Measurements from ENCODE around the gene ETFDH. TPM values are rescaled to one million over a fixed set of nuclear protein-coding genes. Genes with fewer than 3 reads are reported as not detected.
"Not testable (repeated sequence)": the region's sequence is repeated elsewhere in the genome, so short reads cannot be mapped to it uniquely, and the experiment has no call there.

Gene ETFDH
- polyA plus RNA-seq (ENCODE audit: insufficient read length in 3 of 3): 10 to 100 TPM; 29.3 to 35.6 (median 31.9) TPM
- long read RNA-seq, donor 1, partial matches to known transcripts: 25 of 48 reads
- long read RNA-seq, donor 1, other reads (novel, unspliced or antisense): 16 of 48 reads
- long read RNA-seq, donor 2, transcript ETFDH-206 (13 exons, 3,282 nt): major isoform, 6 of 37 reads
- long read RNA-seq, donor 2, partial matches to known transcripts: 12 of 37 reads
- long read RNA-seq, donor 2, other reads (novel, unspliced or antisense): 18 of 37 reads
- long read RNA-seq, donor 3, transcript ETFDH-206 (13 exons, 3,282 nt): major isoform, 9 of 91 reads
- long read RNA-seq, donor 3, partial matches to known transcripts: 80 of 91 reads
- long read RNA-seq, donor 3, other reads (novel, unspliced or antisense): 0 of 91 reads
- long read RNA-seq, donor 4, partial matches to known transcripts: 49 of 54 reads
- long read RNA-seq, donor 4, other reads (novel, unspliced or antisense): 0 of 54 reads
- long read RNA-seq, donor 5: 0 reads
- long read RNA-seq, donor 6, partial matches to known transcripts: 87 of 113 reads
- long read RNA-seq, donor 6, other reads (novel, unspliced or antisense): 21 of 113 reads
- long read RNA-seq, donor 7, partial matches to known transcripts: 97 of 101 reads
- long read RNA-seq, donor 7, other reads (novel, unspliced or antisense): 0 of 101 reads
- long read RNA-seq, donor 8: 0 reads
- long read RNA-seq, donor 9, partial matches to known transcripts: 21 of 26 reads
- long read RNA-seq, donor 9, other reads (novel, unspliced or antisense): 0 of 26 reads
- long read RNA-seq, donor 10, partial matches to known transcripts: 34 of 58 reads
- long read RNA-seq, donor 10, other reads (novel, unspliced or antisense): 22 of 58 reads
- long read RNA-seq, donor 11, transcript ETFDH-206 (13 exons, 3,282 nt): major isoform, 6 of 8 reads
- long read RNA-seq, donor 11, partial matches to known transcripts: 0 of 8 reads
- long read RNA-seq, donor 11, other reads (novel, unspliced or antisense): 0 of 8 reads
- long read RNA-seq, donor 12, partial matches to known transcripts: 18 of 21 reads
- long read RNA-seq, donor 12, other reads (novel, unspliced or antisense): 0 of 21 reads
- long read RNA-seq, donor 13: 0 reads
- long read RNA-seq, donor 14, partial matches to known transcripts: 54 of 57 reads
- long read RNA-seq, donor 14, other reads (novel, unspliced or antisense): 0 of 57 reads
- long read RNA-seq, donor 15, partial matches to known transcripts: 0 of 10 reads
- long read RNA-seq, donor 15, other reads (novel, unspliced or antisense): 9 of 10 reads
- long read RNA-seq, donor 16, transcript ETFDH-206 (13 exons, 3,282 nt): major isoform, 8 of 164 reads
- long read RNA-seq, donor 16, partial matches to known transcripts: 89 of 164 reads
- long read RNA-seq, donor 16, other reads (novel, unspliced or antisense): 64 of 164 reads

- DNase-seq (ENCODE audit: extremely low read depth in 1 of 11, low read depth in 9 of 11, low spot score in 4 of 11): peak; percentile 95 to 99 (median 98)
Measured at GRCh38 chr4:158671915-158672806, at the start of gene ETFDH. Gene ETFDH (plus strand): TSS chr4:158672296. CDS start chr4:158672457, 161 bp downstream.

- DNase-seq (ENCODE audit: extremely low read depth in 1 of 11, low read depth in 9 of 11, low spot score in 4 of 11): peak; percentile 4 to 52 (median 30)
Measured at GRCh38 chr4:158624889-158625478, 47.1 kb upstream of the ETFDH start.

DNA sequence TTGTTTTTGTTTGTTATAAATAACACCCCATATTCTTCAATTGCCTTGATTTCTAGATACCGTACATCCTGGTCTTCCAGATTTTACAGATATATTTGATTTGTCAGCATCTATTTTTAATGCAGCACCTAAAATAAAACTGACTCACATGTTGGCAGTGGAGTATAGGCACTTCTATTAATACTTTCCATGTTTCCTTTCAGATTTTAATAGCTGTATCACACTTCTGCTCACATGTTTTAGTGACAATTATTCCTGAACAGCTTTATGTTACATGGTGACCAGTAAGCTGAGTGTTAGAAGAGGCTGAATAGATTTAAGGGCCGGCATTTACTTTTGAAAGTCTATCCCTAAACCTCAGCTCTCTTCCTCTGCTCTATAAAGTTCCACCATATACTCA lies 46.6 kb upstream of the ETFDH start:
- DNase-seq (ENCODE audit: extremely low read depth in 1 of 11, low read depth in 9 of 11, low spot score in 4 of 11): no peak

GRCh38 chr4:158630893-158631292 lies 41.2 kb upstream of the ETFDH start:
- no peak for DNase-seq (ENCODE audit: extremely low read depth in 1 of 11, low read depth in 9 of 11, low spot score in 4 of 11)

- no peak for DNase-seq (ENCODE audit: extremely low read depth in 1 of 11, low read depth in 9 of 11, low spot score in 4 of 11)
Measured at GRCh38 chr4:158636619-158637018, 35.5 kb upstream of the ETFDH start.

GRCh38 chr4:158644356-158644755 lies 27.7 kb upstream of the ETFDH start:
- no peak for DNase-seq (ENCODE audit: extremely low read depth in 1 of 11, low read depth in 9 of 11, low spot score in 4 of 11)

DNA sequence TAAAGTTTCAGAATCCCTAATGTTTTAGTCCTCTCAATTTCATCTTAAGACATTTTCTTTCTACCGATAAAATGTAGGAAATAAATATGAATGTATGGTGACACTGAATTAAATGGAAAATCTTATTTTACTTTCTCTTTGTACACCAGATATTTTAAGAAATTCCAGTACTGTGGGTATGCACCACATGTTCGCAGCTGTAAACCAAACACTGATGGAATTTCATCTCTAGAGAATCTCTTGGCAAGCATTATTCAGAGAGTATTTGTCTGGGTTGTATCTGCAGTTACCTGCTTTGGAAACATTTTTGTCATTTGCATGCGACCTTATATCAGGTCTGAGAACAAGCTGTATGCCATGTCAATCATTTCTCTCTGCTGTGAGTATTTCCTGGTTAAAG lies 27.3 kb upstream of the ETFDH start:
- no peak for DNase-seq (ENCODE audit: extremely low read depth in 1 of 11, low read depth in 9 of 11, low spot score in 4 of 11)

DNA sequence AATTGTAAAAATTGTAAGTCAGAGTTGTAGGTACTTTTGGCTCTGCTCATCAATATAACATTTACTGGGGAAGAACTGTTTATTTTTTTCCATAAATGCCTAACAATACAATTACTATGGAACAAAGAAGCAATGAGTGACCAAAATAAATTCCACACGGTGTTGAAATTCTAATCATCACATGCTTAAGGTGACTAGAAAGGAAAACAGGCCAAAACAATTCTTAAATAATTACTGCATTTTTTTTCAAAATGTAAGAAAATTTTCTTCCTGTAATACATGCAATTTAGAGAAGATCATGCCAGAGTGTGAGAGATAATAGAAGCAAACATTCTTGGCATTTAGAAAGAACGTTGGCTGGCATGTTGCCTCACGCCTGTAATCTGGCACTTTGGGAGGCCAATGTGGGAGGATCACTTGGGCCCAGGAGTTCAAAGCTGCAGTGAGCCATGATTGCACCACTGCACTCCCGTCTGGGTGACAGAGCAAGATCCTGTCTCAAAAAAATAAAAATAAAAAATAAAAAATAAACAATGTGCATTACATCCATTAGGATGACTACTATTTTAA lies 22.9 kb upstream of the ETFDH start:
- no peak for DNase-seq (ENCODE audit: extremely low read depth in 1 of 11, low read depth in 9 of 11, low spot score in 4 of 11)

- no peak for DNase-seq (ENCODE audit: extremely low read depth in 1 of 11, low read depth in 9 of 11, low spot score in 4 of 11)
Measured at GRCh38 chr4:158652920-158653319, 19.2 kb upstream of the ETFDH start.

DNA sequence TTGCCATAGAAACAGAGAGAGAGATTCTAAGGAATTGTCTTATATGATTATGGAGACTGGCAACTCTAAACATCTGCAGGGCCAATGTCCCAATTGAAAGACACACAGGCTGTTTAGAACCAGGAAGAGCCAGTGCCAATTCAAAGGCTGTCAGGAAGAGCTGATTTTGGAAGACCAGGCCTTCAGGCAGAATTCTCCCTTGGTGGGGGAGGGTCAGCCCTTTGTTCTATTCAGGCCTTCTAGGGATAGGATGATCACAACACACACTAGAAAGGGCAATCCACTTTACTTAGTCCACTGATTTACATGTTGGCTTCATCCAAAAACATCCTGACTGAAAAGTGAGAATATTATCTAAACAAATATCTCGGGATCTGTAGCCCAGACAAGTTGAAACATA lies 15.7 kb upstream of the ETFDH start:
- no peak for DNase-seq (ENCODE audit: extremely low read depth in 1 of 11, low read depth in 9 of 11, low spot score in 4 of 11)

- DNase-seq (ENCODE audit: extremely low read depth in 1 of 11, low read depth in 9 of 11, low spot score in 4 of 11): no peak
Measured at GRCh38 chr4:158657291-158657690, 14.8 kb upstream of the ETFDH start.

- not testable (repeated sequence) for DNase-seq (ENCODE audit: extremely low read depth in 1 of 11, low read depth in 9 of 11, low spot score in 4 of 11)
Measured at GRCh38 chr4:158663255-158663654, 8.8 kb upstream of the ETFDH start.

GRCh38 chr4:158663707-158664625 lies 8.1 kb upstream of the ETFDH start:
- DNase-seq (ENCODE audit: extremely low read depth in 1 of 11, low read depth in 9 of 11, low spot score in 4 of 11): not testable (repeated sequence)

DNA sequence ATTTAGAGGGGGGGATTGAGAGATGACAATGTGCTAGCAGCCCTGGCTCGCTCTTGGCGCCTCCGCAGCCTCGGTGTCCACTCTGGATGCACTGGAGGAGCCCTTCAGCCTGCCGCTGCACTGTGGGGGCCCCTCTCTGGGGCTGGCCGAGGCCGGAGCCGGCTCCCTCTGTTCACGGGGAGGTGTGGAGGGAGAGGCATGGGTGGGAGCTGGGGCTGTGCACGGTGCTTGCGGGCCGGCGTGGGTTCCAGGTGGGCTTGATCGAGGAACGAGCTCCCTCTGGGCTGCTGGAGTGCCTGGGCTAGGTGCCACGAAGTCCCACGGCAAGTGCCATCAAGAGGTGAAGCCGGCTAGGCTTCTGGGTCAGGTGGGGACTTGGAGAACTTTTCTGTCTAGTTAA lies 7.3 kb upstream of the ETFDH start:
- DNase-seq (ENCODE audit: extremely low read depth in 1 of 11, low read depth in 9 of 11, low spot score in 4 of 11): no peak

DNA sequence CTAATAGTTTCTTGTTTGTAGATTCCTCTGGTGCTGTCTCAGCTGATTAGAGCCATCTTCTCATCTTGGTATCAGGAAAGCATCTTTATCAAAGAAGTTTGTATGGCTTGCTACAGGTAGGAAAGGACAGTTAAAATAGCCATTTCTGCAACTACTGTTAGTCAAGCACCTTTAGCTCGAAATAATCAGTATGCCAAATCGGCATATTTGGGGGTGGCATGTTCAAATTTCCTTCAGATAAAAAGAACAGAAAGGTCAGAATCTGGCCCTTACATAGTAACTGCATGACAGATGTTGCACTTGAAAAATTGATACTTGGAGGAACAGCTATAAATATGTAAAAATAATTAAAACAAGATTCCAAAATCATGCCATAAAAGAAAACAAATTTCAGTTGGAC lies 5.2 kb upstream of the ETFDH start:
- no peak for DNase-seq (ENCODE audit: extremely low read depth in 1 of 11, low read depth in 9 of 11, low spot score in 4 of 11)

DNA sequence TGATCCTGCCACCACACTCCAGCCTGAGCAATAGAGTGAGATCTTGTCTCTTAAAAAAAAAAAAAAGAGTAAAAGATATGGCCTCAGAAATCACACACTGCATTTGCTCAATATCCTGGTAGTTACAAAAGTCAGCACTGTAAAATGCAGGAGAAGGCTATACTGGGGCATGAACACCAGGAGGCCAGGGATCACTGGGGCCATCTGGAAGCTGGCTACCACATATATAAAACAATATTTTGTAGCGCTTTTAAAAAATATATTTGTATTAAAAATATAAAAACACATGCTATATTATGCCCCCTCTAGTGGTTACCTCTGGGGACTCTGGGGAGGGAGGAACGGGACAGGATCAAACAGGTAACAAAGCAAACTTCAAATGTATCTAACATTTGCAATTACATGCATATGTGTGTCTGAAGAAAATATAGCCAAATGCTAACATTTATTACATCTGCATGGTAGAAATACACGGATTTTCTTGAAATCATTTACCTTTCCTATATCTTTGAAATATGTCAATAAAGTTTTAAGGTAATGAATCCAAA lies 4.4 kb upstream of the ETFDH start:
- DNase-seq (ENCODE audit: extremely low read depth in 1 of 11, low read depth in 9 of 11, low spot score in 4 of 11): no peak
